ENCODE measurements around the gene B9D1.

DNA sequence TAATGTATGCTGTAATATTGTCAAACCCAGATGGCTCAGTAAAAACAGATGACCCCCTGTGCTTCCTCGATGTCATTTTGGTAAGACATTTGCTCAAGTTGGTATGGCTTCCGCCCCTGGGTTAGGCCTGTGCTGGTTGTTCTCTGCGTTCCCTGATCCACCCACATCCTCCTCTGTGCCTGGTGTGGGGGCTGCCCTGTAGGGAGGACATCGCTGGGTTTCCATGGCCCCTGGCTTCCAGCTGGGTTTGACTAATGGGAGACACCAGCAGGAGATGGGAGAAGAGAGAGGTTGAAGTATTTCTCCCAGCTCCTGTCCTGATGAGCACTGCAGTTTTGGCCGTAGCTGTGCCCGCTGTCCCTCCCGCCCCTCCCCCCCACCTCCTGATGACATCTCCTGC is 28.9 kb upstream of the B9D1 start:
- TF ChIP-seq, protein P1, sequence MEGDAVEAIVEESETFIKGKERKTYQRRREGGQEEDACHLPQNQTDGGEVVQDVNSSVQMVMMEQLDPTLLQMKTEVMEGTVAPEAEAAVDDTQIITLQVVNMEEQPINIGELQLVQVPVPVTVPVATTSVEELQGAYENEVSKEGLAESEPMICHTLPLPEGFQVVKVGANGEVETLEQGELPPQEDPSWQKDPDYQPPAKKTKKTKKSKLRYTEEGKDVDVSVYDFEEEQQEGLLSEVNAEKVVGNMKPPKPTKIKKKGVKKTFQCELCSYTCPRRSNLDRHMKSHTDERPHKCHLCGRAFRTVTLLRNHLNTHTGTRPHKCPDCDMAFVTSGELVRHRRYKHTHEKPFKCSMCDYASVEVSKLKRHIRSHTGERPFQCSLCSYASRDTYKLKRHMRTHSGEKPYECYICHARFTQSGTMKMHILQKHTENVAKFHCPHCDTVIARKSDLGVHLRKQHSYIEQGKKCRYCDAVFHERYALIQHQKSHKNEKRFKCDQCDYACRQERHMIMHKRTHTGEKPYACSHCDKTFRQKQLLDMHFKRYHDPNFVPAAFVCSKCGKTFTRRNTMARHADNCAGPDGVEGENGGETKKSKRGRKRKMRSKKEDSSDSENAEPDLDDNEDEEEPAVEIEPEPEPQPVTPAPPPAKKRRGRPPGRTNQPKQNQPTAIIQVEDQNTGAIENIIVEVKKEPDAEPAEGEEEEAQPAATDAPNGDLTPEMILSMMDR (IDR thresholded peaks at IDR 0.05; ENCODE audit: borderline replicate concordance, extremely low read depth, low read length, poor library complexity, severe bottlenecking), result no peak
- TF ChIP-seq EZH2 (IDR thresholded peaks at IDR 0.05; ENCODE audit: borderline replicate concordance, low read depth, low read length, severe bottlenecking), result no peak
